Hepatocyte (in vitro differentiated cells): ENCODE measurements around the gene LHX4. TPM values are rescaled to one million over a fixed set of nuclear protein-coding genes. Genes with fewer than 3 reads are reported as not detected.

ENCODE experiments used
- DNase-seq: peaks from one replicate; pipeline ENCODE4 v3.0.0-alpha.2; 2016; ENCODE audit warnings: low spot score
- H2AFZ ChIP-seq: fragments of 200-600 bp; sonication (generic); 2 replicates; pipeline ENCODE4 v1.6.0; 2016; ENCODE audit warnings: antibody characterized with exemption, mild to moderate bottlenecking
- H3K27ac ChIP-seq: fragments of 200-600 bp; sonication (generic); 2 replicates; pipeline ENCODE4 v1.5.1; 2016; ENCODE audit warnings: mild to moderate bottlenecking
- H3K27me3 ChIP-seq: fragments of 200-600 bp; sonication (generic); 2 replicates; pipeline ENCODE4 v1.6.1; 2016
- H3K36me3 ChIP-seq: fragments of 200-600 bp; sonication (generic); replicated peaks from 2 replicates; pipeline ENCODE4 v1.5.1; 2016; ENCODE audit warnings: low read depth; ENCODE audit not compliant: insufficient read depth
- H3K4me1 ChIP-seq: fragments of 200-600 bp; sonication (generic); 2 replicates; pipeline ENCODE4 v1.5.1; 2016; ENCODE audit warnings: mild to moderate bottlenecking, moderate library complexity; ENCODE audit not compliant: insufficient read depth
- H3K4me2 ChIP-seq: fragments of 200-600 bp; sonication (generic); 2 replicates; pipeline ENCODE4 v1.6.0; 2016
- H3K4me3 ChIP-seq: fragments of 200-600 bp; sonication (generic); 2 replicates; pipeline ENCODE4 v1.5.1; 2016; ENCODE audit warnings: mild to moderate bottlenecking
- H3K79me2 ChIP-seq: fragments of 200-600 bp; sonication (generic); 2 replicates; pipeline ENCODE4 v1.6.0; 2017; ENCODE audit warnings: mild to moderate bottlenecking
- H3K9me2 ChIP-seq: fragments of 200-600 bp; sonication (generic); replicated peaks from 2 replicates; pipeline ENCODE4 v1.6.0; 2017; ENCODE audit warnings: mild to moderate bottlenecking; ENCODE audit not compliant: insufficient read depth
- H3K9me3 ChIP-seq: fragments of 200-600 bp; sonication (generic); 2 replicates; pipeline ENCODE4 v1.5.1; 2016; ENCODE audit warnings: low read depth, mild to moderate bottlenecking
- H4K20me1 ChIP-seq: fragments of 200-600 bp; sonication (generic); 2 replicates; pipeline ENCODE4 v1.6.0; 2016; ENCODE audit warnings: mild to moderate bottlenecking; ENCODE audit not compliant: insufficient read depth, poor library complexity, severe bottlenecking
- EZH2 ChIP-seq: fragments of 200-600 bp; sonication (generic); IDR thresholded peaks from 2 replicates; pipeline ENCODE4 v1.6.1; 2016; ENCODE audit warnings: antibody characterized with exemption, mild to moderate bottlenecking, borderline replicate concordance
- EZH2phosphoT487 ChIP-seq: fragments of 200-600 bp; sonication (generic); IDR thresholded peaks from one replicate; pipeline ENCODE4 v1.6.1; 2018; ENCODE audit warnings: antibody characterized with exemption, mild to moderate bottlenecking, low read depth, moderate library complexity; ENCODE audit not compliant: unreplicated experiment, severe bottlenecking
- WGBS: methylation state at CpG from one replicate; pipeline ENCODE4 v1.1.6; 2016; ENCODE audit warnings: low lambda C conversion rate; ENCODE audit errors: missing lambda C conversion rate; 5-methylcytosine and 5-hydroxymethylcytosine counted together
- polyA plus RNA-seq: library from polyadenylated mRNA; unstranded; fragments of >200 nt; fragmentation: Nextera tagmentation; extraction: Ambion mirVana; gene quantifications from 2 replicates; pipeline ENCODE4 v1.2.1, GENCODE V29; 2016
- total RNA-seq: library from RNA; depleted of rRNA; stranded (reverse); fragments of >200 nt; gene quantifications from 2 replicates; pipeline ENCODE4 v1.2.3, GENCODE V29; 2014
- TF ChIP-seq, protein P1 (sequence below): fragments of 200-600 bp; sonication (generic); IDR thresholded peaks from 2 replicates; pipeline ENCODE4 v1.5.1; 2016; ENCODE audit warnings: antibody characterized with exemption, mild to moderate bottlenecking; ENCODE audit not compliant: poor library complexity

Gene LHX4
- total and polyA plus RNA-seq, 2 experiments from 2014 or later = 0.03 to 0.28 TPM

DNA sequence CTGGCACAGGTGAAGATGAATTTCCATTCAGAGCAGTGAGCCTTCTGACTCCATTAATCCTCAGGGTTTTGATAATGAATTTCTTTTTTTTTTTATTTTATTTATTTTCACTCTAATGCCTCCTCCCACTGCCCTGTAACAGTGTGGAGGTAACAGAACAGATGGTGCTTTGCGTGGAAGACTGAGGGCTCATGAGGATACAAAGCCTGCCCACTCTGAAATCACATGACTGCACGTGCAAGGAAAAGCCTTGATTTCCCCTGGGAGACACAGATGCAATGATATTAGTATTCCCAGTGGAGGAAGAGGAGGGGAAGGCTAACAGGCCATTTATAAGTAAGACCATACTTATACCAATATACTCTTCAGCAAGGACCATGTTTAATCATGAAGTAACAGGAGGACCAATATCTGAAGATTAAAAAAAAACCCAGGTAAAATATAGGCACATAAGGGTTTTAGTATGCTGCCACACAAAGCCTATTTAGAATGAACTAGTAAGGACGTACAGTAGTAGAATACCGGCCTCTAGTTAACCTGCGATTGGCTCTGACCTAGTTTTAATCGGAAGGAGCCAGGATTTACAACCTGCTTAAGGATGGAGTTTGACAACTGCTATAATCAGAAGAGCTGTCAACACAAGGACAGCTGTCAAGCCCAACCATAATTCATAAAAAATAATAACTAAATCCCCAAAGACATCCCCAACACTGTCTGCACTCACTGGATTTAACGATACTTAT, 69.6 kb downstream of the LHX4 start:
- Histone ChIP-seq H3K9me2 (no peaks in the 10 kb centered on the region), H3K4me3 (no peak overlapping the region), H3K79me2 (no peaks in the 10 kb centered on the region), H3K9me3 (no peaks in the 10 kb centered on the region), H4K20me1 (no peaks in the 10 kb centered on the region), H3K4me2 (no peak overlapping the region), H3K36me3 (no peaks in the 10 kb centered on the region), H2AFZ (no peak overlapping the region), H3K4me1 (no peaks in the 10 kb centered on the region), H3K27ac (no peak overlapping the region), H3K27me3 (no peaks in the 10 kb centered on the region)
- WGBS = 91% methylated on average over 7 of the region's 7 CpGs
- TF ChIP-seq, protein P1, sequence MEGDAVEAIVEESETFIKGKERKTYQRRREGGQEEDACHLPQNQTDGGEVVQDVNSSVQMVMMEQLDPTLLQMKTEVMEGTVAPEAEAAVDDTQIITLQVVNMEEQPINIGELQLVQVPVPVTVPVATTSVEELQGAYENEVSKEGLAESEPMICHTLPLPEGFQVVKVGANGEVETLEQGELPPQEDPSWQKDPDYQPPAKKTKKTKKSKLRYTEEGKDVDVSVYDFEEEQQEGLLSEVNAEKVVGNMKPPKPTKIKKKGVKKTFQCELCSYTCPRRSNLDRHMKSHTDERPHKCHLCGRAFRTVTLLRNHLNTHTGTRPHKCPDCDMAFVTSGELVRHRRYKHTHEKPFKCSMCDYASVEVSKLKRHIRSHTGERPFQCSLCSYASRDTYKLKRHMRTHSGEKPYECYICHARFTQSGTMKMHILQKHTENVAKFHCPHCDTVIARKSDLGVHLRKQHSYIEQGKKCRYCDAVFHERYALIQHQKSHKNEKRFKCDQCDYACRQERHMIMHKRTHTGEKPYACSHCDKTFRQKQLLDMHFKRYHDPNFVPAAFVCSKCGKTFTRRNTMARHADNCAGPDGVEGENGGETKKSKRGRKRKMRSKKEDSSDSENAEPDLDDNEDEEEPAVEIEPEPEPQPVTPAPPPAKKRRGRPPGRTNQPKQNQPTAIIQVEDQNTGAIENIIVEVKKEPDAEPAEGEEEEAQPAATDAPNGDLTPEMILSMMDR = no peak
- no peak for TF ChIP-seq EZH2
- TF ChIP-seq EZH2phosphoT487 = no peak
- no peak for DNase-seq

- Histone ChIP-seq H3K4me2 (no peak overlapping the region), H3K9me2 (no peaks in the 10 kb centered on the region), H3K27ac (no peak overlapping the region), H3K9me3 (no peaks in the 10 kb centered on the region), H3K4me1 (no peaks in the 10 kb centered on the region), H3K27me3 (no peaks in the 10 kb centered on the region), H3K79me2 (no peaks in the 10 kb centered on the region), H4K20me1 (no peaks in the 10 kb centered on the region), H3K4me3 (no peak overlapping the region), H3K36me3 (no peaks in the 10 kb centered on the region), H2AFZ (no peak overlapping the region)
- no peak for DNase-seq
- 92% methylated on average over 2 of the region's 2 CpGs for WGBS
- TF ChIP-seq EZH2 (no peak), EZH2phosphoT487 (no peak)
- TF ChIP-seq, protein P1 = no peak
Measured at GRCh38 chr1:180301135-180301742, 71.2 kb downstream of the LHX4 start.

GRCh38 chr1:180309338-180309737, 79.3 kb downstream of the LHX4 start:
- Histone ChIP-seq H3K4me3 (no peak overlapping the region), H4K20me1 (no peaks in the 10 kb centered on the region), H3K9me2 (no peaks in the 10 kb centered on the region), H3K4me2 (no peak overlapping the region), H3K27me3 (no peaks in the 10 kb centered on the region), H3K36me3 (no peaks in the 10 kb centered on the region), H3K9me3 (no peaks in the 10 kb centered on the region), H3K27ac (peak overlapping the region; percentile 70), H3K4me1 (no peaks in the 10 kb centered on the region), H3K79me2 (no peaks in the 10 kb centered on the region), H2AFZ (no peak overlapping the region)
- TF ChIP-seq EZH2phosphoT487 (no peak), EZH2 (no peak)
- TF ChIP-seq, protein P1 = no peak
- DNase-seq = peak; percentile 10
- WGBS = 100% methylated on average over 1 of the region's 1 CpG
